SK-N-MC (cell line): Measurements from ENCODE around the gene TWSG1.

Source experiments
- DNase-seq: peaks from one replicate; pipeline ENCODE4 v3.0.0-alpha.2; 2011; ENCODE audit warnings: low read depth, low spot score
- H3K27ac ChIP-seq: fragments of 200-600 bp; sonication (generic); 2 replicates; pipeline ENCODE4 v1.5.1; 2016; ENCODE audit warnings: mixed run types
- H3K36me3 ChIP-seq: fragments of 200-600 bp; sonication (generic); 2 replicates; pipeline ENCODE4 v1.6.1; 2017; ENCODE audit warnings: antibody characterized with exemption, low read length, mixed read lengths; ENCODE audit not compliant: insufficient read depth
- H3K4me3 ChIP-seq: fragments of 200-600 bp; sonication (generic); 2 replicates; pipeline ENCODE4 v1.5.1; 2016
- H3K9ac ChIP-seq: fragments of 200-600 bp; sonication (generic); 2 replicates; pipeline ENCODE4 v1.8.0; 2017; ENCODE audit warnings: mixed run types, mixed read lengths; ENCODE audit not compliant: insufficient read length
- H3K9me3 ChIP-seq: fragments of 200-600 bp; sonication (generic); 2 replicates; pipeline ENCODE4 v1.6.1; 2017; ENCODE audit warnings: low read depth, mild to moderate bottlenecking, antibody characterized with exemption, low read length, moderate library complexity, mixed read lengths
- EZH2 ChIP-seq: fragments of 200-600 bp; sonication (generic); IDR thresholded peaks from one replicate; pipeline ENCODE4 v1.6.1; 2017; ENCODE audit warnings: antibody characterized with exemption
- FOXP2 ChIP-seq: optimal IDR thresholded peaks from 2 replicates; pipeline ENCODE3; 2011; ENCODE audit warnings: mild to moderate bottlenecking, moderate library complexity; ENCODE audit not compliant: insufficient read depth; ENCODE audit errors: extremely low read length, control extremely low read depth
- POLR2AphosphoS5 ChIP-seq: IDR thresholded peaks from 2 replicates; pipeline ENCODE4 v1.6.1; 2012; ENCODE audit warnings: mild to moderate bottlenecking, low read depth, low read length, borderline replicate concordance

TWSG1 gene

GRCh38 chr18:9304388-9305070 lies 30.0 kb upstream of the TWSG1 start:
- Histone ChIP-seq H3K9me3 (no peaks in the 10 kb centered on the region; the same call in 1 of the 2 replicates), H3K36me3 (no peaks in the 10 kb centered on the region), H3K27ac (no peak overlapping the region), H3K9ac (no peak overlapping the region), H3K4me3 (no peak overlapping the region)
- no peak for TF ChIP-seq POLR2AphosphoS5
- no peak for TF ChIP-seq FOXP2
- no peak for TF ChIP-seq EZH2
- DNase-seq = no peak

- H3K9ac ChIP-seq = no peak overlapping the region
- no peaks in the 10 kb centered on the region for H3K9me3 ChIP-seq
- H3K27ac ChIP-seq = no peak overlapping the region
- TF ChIP-seq FOXP2 = no peak
- no peak for TF ChIP-seq POLR2AphosphoS5
- no peak for TF ChIP-seq EZH2
- H3K36me3 ChIP-seq = no peaks in the 10 kb centered on the region
- no peak for DNase-seq
- H3K4me3 ChIP-seq = no peak overlapping the region
These were observed 15.2 kb upstream of the TWSG1 start for GRCh38 chr18:9319333-9319732.

- Histone ChIP-seq H3K36me3 (no peaks in the 10 kb centered on the region), H3K4me3 (no peak overlapping the region), H3K9me3 (no peaks in the 10 kb centered on the region), H3K9ac (no peak overlapping the region), H3K27ac (no peak overlapping the region)
- TF ChIP-seq EZH2 = no peak
- no peak for TF ChIP-seq POLR2AphosphoS5
- TF ChIP-seq FOXP2 = no peak
- DNase-seq = no peak
These were observed 13.5 kb upstream of the TWSG1 start for GRCh38 chr18:9321017-9321452.

- H3K36me3 ChIP-seq = no peaks in the 10 kb centered on the region
- no peak overlapping the region for H3K9ac ChIP-seq
- TF ChIP-seq FOXP2 = no peak
- no peak overlapping the region for H3K27ac ChIP-seq
- DNase-seq = no peak
- no peak overlapping the region for H3K4me3 ChIP-seq
- H3K9me3 ChIP-seq = no peaks in the 10 kb centered on the region
These were observed 12.8 kb upstream of the TWSG1 start for GRCh38 chr18:9321736-9322135.

DNA sequence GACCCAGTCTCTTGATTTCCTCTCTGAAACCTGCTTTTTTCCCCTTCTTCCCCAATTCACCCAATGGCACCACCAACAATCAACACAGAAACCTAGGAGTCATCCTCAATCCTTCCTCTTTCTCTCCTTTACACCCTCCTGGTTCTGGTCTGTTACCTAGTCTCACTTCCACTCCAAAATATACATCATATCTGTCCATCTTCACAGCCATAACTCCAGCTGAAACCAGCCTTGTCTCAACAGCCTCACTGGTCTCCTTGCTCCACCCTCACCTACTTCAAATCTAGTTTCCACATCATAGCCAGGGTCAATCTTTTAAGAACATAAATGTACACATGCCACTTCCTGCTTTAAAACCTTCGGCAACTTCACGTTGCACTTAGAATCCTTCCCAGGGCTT lies 11.8 kb upstream of the TWSG1 start:
- Histone ChIP-seq H3K4me3 (no peak overlapping the region), H3K9ac (no peak overlapping the region), H3K27ac (no peak overlapping the region), H3K36me3 (no peaks in the 10 kb centered on the region), H3K9me3 (no peaks in the 10 kb centered on the region)
- TF ChIP-seq FOXP2 (no peak), EZH2 (no peak), POLR2AphosphoS5 (no peak)
- DNase-seq = no peak

GRCh38 chr18:9323750-9324445 lies 10.7 kb upstream of the TWSG1 start:
- H3K4me3 ChIP-seq = no peak overlapping the region
- H3K36me3 ChIP-seq = no peaks in the 10 kb centered on the region
- no peak for TF ChIP-seq EZH2
- TF ChIP-seq FOXP2 = no peak
- TF ChIP-seq POLR2AphosphoS5 = no peak
- H3K9ac ChIP-seq = no peak overlapping the region
- no peak for DNase-seq
- no peak overlapping the region for H3K27ac ChIP-seq
- peaks cover 2% of the 10 kb centered on the region; the same call in 1 of the 2 replicates for H3K9me3 ChIP-seq

DNA sequence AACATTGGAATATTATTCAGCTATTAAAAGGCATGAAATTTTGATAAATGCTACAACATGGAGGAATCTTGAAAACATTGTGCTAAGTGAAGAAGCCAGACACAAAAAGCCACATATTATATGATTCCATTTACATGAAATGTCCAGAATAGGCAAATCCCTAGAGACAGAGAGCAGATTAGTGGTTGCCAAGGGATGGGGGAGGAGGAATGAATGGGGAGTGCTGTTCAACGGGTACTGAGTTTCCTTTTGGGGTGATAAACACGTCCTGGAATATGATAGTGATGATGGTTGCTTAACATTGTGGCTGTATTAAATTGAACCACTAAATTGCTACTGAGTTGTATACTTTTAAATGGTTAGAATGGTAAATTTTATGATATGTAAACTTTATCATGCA lies 8.9 kb upstream of the TWSG1 start:
- no peaks in the 10 kb centered on the region for H3K36me3 ChIP-seq
- TF ChIP-seq FOXP2 = no peak
- no peak for TF ChIP-seq EZH2
- no peak for TF ChIP-seq POLR2AphosphoS5
- no peak for DNase-seq
- peaks cover 3% of the 10 kb centered on the region; the same call in 1 of the 2 replicates for H3K9me3 ChIP-seq
- H3K27ac ChIP-seq = no peak overlapping the region
- no peak overlapping the region for H3K4me3 ChIP-seq
- no peak overlapping the region for H3K9ac ChIP-seq

DNA sequence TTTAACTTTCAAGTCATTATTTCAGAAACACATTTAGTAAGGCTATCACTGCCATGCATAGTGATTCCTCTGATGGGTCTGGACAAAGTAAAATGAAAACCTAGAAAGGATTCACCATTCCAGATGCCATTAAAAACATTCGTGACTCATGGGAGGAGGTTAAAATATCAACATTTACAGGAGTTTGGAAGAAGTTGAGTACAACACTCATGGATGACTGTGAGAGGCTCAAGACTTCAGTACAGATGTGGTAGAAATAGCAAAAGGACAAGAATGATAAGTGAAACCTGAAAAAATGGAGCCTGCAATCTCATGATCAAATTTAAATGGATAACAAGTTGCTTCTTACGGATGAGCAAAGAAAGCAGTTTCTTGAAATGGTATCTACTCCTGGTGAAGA lies 5.8 kb upstream of the TWSG1 start:
- Histone ChIP-seq H3K9me3 (peaks cover 3% of the 10 kb centered on the region; the same call in 1 of the 2 replicates), H3K9ac (no peak overlapping the region), H3K4me3 (no peak overlapping the region), H3K27ac (no peak overlapping the region), H3K36me3 (no peaks in the 10 kb centered on the region)
- TF ChIP-seq FOXP2 (no peak), POLR2AphosphoS5 (no peak), EZH2 (no peak)
- DNase-seq = no peak

DNA sequence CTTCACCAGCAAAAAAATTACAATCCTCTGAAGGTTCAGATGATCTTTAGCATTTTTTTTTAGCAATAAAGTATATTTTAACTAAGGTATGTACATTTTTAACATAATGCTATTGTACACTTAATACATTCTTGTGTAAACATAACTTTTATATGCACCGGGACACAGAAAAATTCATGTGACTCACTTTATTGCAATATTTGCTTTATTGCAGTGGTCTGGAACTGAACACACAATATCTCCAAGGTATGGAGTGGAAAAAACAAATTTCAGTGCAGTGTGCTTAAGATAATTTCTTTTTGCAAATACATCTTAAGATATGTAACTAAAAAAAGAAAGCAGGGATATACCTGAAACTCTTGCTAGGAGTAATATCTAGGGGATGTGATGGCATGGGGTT lies 5.1 kb upstream of the TWSG1 start:
- Histone ChIP-seq H3K36me3 (no peaks in the 10 kb centered on the region), H3K27ac (no peak overlapping the region), H3K9ac (no peak overlapping the region), H3K9me3 (peaks cover 3% of the 10 kb centered on the region; the same call in 1 of the 2 replicates), H3K4me3 (no peak overlapping the region)
- no peak for DNase-seq
- TF ChIP-seq EZH2 = no peak
- TF ChIP-seq POLR2AphosphoS5 = no peak
- TF ChIP-seq FOXP2 = no peak
